ENCODE data around the gene SPPL2B.

Gene SPPL2B

DNA sequence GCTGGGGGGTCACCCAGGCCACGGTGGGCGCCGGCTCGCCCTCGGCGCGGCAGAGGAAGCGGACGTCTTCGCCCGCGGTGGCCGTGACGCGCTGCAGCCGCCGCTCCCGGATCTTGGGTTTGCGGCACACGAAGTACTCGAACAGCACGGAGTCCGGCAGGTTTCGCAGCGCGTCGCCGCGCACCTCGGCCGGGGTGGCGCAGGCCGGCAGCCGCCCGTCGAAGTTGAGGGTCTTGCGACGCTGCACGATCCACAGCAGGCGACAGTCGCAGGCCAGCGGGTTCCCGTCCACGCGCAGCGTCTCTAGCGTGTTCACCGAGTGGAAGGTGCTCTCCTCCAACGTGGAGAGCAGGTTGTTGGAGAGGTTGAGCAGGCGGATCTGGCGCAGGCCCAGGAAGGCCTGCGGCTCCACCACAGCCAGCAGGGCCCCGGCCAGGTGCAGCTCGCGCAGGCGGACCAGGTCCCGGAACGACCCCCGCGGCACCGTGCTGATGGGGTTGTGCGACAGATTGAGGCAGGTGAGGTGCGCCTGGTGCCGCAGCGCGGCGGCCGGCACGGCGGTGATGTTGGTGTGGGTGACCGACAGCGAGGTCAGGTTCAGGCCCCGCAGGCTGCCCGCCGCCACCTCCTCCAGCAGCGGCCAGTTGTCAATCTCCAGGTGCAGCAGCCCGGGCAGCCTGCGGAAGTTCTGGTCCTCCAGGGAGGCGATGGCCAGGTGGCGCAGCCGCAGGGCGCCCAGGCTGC is 37.9 kb upstream of the SPPL2B start:
- DNase-seq (ENCODE audit: low read depth), result no peak
- H3K4me3 ChIP-seq (ENCODE audit: low read depth, low read length), result peak overlapping the region; percentile 63
- TF ChIP-seq CTCF (IDR thresholded peaks at IDR 0.05; ENCODE audit: low read depth, low read length, missing control alignments), result no peak

DNA sequence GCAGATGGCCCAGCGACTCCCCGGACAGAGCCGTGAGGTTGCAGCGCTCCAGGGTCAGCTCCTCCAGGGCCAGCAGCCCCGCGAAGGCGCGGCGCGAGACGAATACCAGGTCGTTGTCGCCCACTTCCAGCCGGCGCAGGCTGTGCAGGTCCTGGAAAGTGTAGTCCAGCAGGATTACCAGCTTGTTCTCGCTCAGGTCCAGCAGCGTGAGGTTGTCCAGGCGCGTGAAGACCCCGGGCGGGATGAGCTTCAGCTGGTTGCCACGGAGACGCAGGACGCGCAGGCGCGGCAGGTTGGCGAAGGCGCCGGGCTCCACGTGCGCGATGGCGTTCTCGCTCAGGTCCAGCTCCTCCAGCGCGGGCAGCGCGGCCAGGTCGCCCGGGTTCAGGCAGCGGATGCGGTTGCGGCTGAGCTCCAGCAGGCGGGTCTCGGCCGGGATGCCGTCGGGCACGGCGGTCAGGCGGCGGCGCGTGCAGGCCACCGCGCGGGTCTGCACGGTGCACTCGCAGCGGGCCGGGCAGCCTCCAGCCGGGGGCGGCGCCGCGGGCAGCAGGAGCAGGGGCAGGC is 37.2 kb upstream of the SPPL2B start:
- no peak for TF ChIP-seq CTCF (IDR thresholded peaks at IDR 0.05; ENCODE audit: low read depth, low read length, missing control alignments)
- no peak for DNase-seq (ENCODE audit: low read depth)
- H3K4me3 ChIP-seq (ENCODE audit: low read depth, low read length), result peak overlapping the region; percentile 63

GRCh38 chr19:2294687-2295335 is 33.7 kb upstream of the SPPL2B start:
- H3K4me3 ChIP-seq (ENCODE audit: low read depth, low read length), result no peak overlapping the region
- no peak for TF ChIP-seq CTCF (IDR thresholded peaks at IDR 0.05; ENCODE audit: low read depth, low read length, missing control alignments)
- DNase-seq (ENCODE audit: low read depth), result no peak

DNA sequence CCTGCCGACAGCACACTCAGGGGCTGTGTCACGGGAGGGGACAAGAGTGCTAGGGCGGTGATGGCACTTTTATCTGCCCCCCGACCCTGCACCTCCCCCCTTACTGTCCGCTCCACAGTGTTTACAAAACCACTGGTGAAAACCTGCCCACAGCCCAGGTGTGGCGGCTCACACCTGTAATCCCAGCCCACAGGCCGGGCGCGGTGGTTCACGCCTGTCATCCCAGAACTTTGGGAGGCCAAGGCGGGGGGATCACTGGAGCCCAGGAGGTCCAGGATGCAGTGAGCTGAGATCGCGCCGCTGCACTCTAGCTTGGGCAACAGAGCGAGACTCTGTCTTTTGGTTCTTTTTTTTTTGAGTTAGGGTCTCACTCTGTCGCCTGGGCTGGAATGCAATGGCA is 32.3 kb upstream of the SPPL2B start:
- TF ChIP-seq CTCF (IDR thresholded peaks at IDR 0.05; ENCODE audit: low read depth, low read length, missing control alignments), result no peak
- H3K4me3 ChIP-seq (ENCODE audit: low read depth, low read length), result no peak overlapping the region
- DNase-seq (ENCODE audit: low read depth), result no peak

- H3K4me3 ChIP-seq (ENCODE audit: low read depth, low read length), result no peak overlapping the region
- no peak for DNase-seq (ENCODE audit: low read depth)
- TF ChIP-seq CTCF (IDR thresholded peaks at IDR 0.05; ENCODE audit: low read depth, low read length, missing control alignments), result no peak
These were observed 28.0 kb upstream of the SPPL2B start for GRCh38 chr19:2300533-2300932.

DNA sequence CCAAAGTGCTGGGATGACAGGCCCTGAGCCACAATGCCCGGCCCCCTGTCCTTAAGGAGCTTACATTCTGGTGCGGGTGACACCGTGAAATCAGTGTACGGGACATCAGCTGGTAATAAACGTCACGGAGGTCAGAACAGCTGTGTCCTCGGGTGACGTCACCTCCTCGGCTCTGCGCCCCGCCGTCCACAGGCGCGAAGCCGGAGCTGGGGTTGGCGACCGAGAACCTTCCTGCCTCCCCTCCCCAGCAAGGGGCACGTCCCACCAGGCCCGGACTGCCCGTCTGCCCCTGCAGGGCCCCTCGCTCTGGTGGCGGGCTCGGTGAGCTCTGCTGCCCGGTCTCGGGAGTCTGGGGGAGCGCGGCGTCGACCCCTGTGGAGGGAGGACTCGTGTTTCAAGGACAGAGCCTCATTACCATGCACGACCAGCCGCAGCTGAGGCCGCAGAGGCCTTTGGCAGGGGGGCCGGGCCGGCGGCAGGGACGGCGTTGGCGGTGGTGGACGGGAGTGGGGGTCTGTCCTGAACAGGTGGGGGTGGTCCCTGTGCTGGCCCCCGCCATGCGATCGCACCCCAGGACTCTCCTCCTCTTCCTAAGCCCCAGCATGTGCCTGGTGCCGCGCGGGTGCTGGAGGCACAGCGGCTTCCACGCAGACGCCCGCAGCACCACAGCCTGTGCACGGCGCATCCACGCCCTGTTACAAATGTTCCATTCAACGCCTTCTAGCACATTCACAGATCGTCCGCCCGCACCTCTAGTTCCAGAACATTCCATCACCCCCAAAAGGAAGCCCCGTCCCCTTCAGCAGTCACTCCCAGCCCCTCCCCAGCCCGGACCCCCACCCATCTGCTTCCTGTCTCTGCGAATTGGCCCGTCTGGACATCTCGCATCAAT is 25.9 kb upstream of the SPPL2B start:
- TF ChIP-seq CTCF (IDR thresholded peaks at IDR 0.05; ENCODE audit: low read depth, low read length, missing control alignments), result no peak
- no peak overlapping the region for H3K4me3 ChIP-seq (ENCODE audit: low read depth, low read length)
- no peak for DNase-seq (ENCODE audit: low read depth)

Measured in GM12864 (cell line).